GM19452 (cell line): Measurements from ENCODE around the gene CDH12.

Experiments
- ATAC-seq: cut with Tn5 transposase; IDR thresholded peaks from one replicate; pipeline ENCODE4 v1.9.1; 2021; ENCODE audit not compliant: unreplicated experiment

Gene CDH12

GRCh38 chr5:21856987-21857386, 996.2 kb downstream of the CDH12 start:
- ATAC-seq: no peak

- ATAC-seq: no peak
Measured at GRCh38 chr5:21847300-21847699, 1005.8 kb downstream of the CDH12 start.

GRCh38 chr5:21844960-21845359, 1008.2 kb downstream of the CDH12 start:
- ATAC-seq: no peak

- no peak for ATAC-seq
Measured at GRCh38 chr5:21834863-21835262, 1018.3 kb downstream of the CDH12 start.

- ATAC-seq: peak; percentile 78
Measured at GRCh38 chr5:21831145-21831787, 1021.9 kb downstream of the CDH12 start.

GRCh38 chr5:21826884-21827283, 1026.3 kb downstream of the CDH12 start:
- no peak for ATAC-seq

- no peak for ATAC-seq
Measured at GRCh38 chr5:21823588-21823987, 1029.6 kb downstream of the CDH12 start.

- no peak for ATAC-seq
Measured at GRCh38 chr5:21823076-21823574, 1030.0 kb downstream of the CDH12 start.

GRCh38 chr5:21820527-21820926, 1032.6 kb downstream of the CDH12 start:
- no peak for ATAC-seq

- ATAC-seq: no peak
Measured at GRCh38 chr5:21818370-21818720, 1034.8 kb downstream of the CDH12 start.

GRCh38 chr5:21817668-21818369, 1035.3 kb downstream of the CDH12 start:
- no peak for ATAC-seq

GRCh38 chr5:21810737-21811316, 1042.3 kb downstream of the CDH12 start:
- no peak for ATAC-seq

- ATAC-seq: no peak
Measured at GRCh38 chr5:21809611-21810010, 1043.5 kb downstream of the CDH12 start.

GRCh38 chr5:21807953-21808352, 1045.2 kb downstream of the CDH12 start:
- ATAC-seq: no peak

GRCh38 chr5:21806943-21807342, 1046.2 kb downstream of the CDH12 start:
- ATAC-seq: no peak

GRCh38 chr5:21806271-21806670, 1046.9 kb downstream of the CDH12 start:
- ATAC-seq: no peak

- ATAC-seq: no peak
Measured at GRCh38 chr5:21802869-21803490, 1050.2 kb downstream of the CDH12 start.

- no peak for ATAC-seq
Measured at GRCh38 chr5:21802100-21802499, 1051.0 kb downstream of the CDH12 start.

GRCh38 chr5:21792748-21793147, 1060.4 kb downstream of the CDH12 start:
- no peak for ATAC-seq

- no peak for ATAC-seq
Measured at GRCh38 chr5:21791304-21791703, 1061.8 kb downstream of the CDH12 start.

GRCh38 chr5:21784487-21784886, 1068.7 kb downstream of the CDH12 start:
- ATAC-seq: no peak
